Glutamatergic neuron (in vitro differentiated cells): ENCODE results near the gene CBY1. TPM values are rescaled to one million over a fixed set of nuclear protein-coding genes. Genes with fewer than 3 reads are reported as not detected.
"Not testable (repeated sequence)": the region's sequence is repeated elsewhere in the genome, so short reads cannot be mapped to it uniquely, and the experiment has no call there.

Source experiments
- DNase-seq: peaks from one replicate; pipeline ENCODE4 v3.0.0; 2022
- H3K27ac Mint-ChIP-seq: one replicate; pipeline ENCODE4 v1.8.0; 2020; ENCODE audit warnings: mild to moderate bottlenecking, mixed read lengths, inconsistent platforms; ENCODE audit not compliant: unreplicated experiment
- H3K27me3 Mint-ChIP-seq: one replicate; pipeline ENCODE4 v1.8.0; 2020; ENCODE audit warnings: mild to moderate bottlenecking, moderate library complexity, mixed read lengths, inconsistent platforms; ENCODE audit not compliant: unreplicated experiment
- H3K36me3 Mint-ChIP-seq: one replicate; pipeline ENCODE4 v1.8.0; 2020; ENCODE audit warnings: mild to moderate bottlenecking, mixed read lengths, inconsistent platforms; ENCODE audit not compliant: unreplicated experiment
- H3K4me1 Mint-ChIP-seq: one replicate; pipeline ENCODE4 v1.8.0; 2020; ENCODE audit warnings: mild to moderate bottlenecking, low read depth, mixed read lengths, inconsistent platforms; ENCODE audit not compliant: unreplicated experiment
- H3K4me3 Mint-ChIP-seq: one replicate; pipeline ENCODE4 v1.8.0; 2020; ENCODE audit warnings: mild to moderate bottlenecking, mixed read lengths, inconsistent platforms; ENCODE audit not compliant: unreplicated experiment
- H3K9me3 Mint-ChIP-seq: one replicate; pipeline ENCODE4 v1.8.0; 2020; ENCODE audit warnings: mild to moderate bottlenecking, moderate library complexity, mixed read lengths, inconsistent platforms; ENCODE audit not compliant: unreplicated experiment
- total RNA-seq: library from RNA; stranded (reverse); fragmentation: NEBNext Ultra II Directional; extraction: Animal tissue kit (Norgen Biotek cat#: 25700); gene quantifications from one replicate; pipeline ENCODE4 v1.2.1, GENCODE V29; 2021; ENCODE audit not compliant: unreplicated experiment
- TF ChIP-seq, protein P1 (sequence below): fragments of 200-600 bp; sonication (generic); IDR thresholded peaks from one replicate; pipeline ENCODE4 v1.5.0; 2021; ENCODE audit not compliant: partially characterized antibody, unreplicated experiment

CBY1 gene
- total RNA-seq, 1 donor from 2014 or later: 34.9 TPM

DNA sequence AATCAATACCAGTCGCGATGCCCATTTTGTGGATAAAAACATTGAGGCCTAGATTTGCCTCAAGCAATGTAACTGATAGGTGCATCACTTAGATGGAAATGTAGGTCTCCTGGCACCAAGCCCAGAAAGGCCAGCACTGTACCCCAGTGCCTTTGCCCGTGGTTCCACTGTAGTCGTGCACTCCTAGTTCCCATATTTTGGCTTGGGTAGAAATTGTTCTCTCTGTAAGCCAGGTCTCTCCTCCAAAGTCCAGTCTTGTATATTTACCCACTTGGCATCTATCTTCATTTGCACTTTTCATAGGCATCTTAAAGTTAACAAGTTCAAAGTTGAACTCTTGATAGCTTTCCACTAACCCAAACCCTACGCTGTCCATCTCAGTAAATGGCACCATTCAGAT lies 44.9 kb upstream of the CBY1 start:
- Mint-ChIP-seq H3K27me3 (peaks cover 2% of the 10 kb centered on the region), H3K9me3 (no peaks in the 10 kb centered on the region), H3K4me3 (no peak overlapping the region)

DNA sequence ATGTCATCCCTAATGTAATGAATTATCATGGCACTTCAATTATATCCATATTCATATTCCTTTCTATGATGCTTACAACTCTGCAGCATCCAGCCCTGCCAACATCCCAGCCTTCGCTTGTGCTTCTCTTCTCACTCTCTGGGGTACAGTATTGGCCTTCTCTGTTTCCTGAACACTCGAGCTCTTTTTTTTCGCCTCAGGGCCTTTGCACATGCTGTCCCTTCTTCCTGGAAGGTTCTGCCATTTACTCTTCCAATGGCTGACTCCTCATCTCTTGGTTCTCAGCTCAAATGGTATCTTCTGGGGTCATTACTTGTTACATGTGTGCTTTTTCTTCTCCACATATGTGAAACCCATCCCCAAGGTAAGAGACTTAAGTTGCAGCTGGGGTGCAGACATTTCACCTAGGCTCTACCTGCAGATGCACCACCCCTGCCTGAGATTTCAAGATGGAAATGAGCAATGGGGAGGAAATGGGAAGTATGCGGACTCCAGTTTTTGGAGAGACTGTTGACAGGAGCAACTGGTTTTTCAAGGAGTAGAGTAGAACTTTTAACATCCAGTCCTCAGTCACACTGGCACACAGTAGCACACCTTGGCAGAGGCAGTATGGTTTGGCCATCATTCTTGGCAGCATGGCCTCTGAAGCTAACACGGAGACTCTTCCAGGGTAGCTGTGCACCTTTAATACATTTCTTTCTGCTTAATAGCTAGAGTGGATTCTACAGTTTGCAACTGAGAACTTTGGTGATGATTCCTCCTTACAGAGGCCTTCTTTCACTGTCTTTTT lies 44.0 kb upstream of the CBY1 start:
- Mint-ChIP-seq H3K27ac (no peak overlapping the region), H3K4me1 (peaks cover 13% of the 10 kb centered on the region), H3K36me3 (peaks cover 10% of the 10 kb centered on the region), H3K4me3 (no peak overlapping the region), H3K9me3 (no peaks in the 10 kb centered on the region), H3K27me3 (peaks cover 2% of the 10 kb centered on the region)
- DNase-seq: no peak
- TF ChIP-seq, protein P1, sequence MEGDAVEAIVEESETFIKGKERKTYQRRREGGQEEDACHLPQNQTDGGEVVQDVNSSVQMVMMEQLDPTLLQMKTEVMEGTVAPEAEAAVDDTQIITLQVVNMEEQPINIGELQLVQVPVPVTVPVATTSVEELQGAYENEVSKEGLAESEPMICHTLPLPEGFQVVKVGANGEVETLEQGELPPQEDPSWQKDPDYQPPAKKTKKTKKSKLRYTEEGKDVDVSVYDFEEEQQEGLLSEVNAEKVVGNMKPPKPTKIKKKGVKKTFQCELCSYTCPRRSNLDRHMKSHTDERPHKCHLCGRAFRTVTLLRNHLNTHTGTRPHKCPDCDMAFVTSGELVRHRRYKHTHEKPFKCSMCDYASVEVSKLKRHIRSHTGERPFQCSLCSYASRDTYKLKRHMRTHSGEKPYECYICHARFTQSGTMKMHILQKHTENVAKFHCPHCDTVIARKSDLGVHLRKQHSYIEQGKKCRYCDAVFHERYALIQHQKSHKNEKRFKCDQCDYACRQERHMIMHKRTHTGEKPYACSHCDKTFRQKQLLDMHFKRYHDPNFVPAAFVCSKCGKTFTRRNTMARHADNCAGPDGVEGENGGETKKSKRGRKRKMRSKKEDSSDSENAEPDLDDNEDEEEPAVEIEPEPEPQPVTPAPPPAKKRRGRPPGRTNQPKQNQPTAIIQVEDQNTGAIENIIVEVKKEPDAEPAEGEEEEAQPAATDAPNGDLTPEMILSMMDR: no peak

More for the DNA sequence above, 44.9 kb upstream of the CBY1 start:
- Mint-ChIP-seq H3K4me1 (peaks cover 11% of the 10 kb centered on the region), H3K27ac (no peak overlapping the region), H3K36me3 (peaks cover 10% of the 10 kb centered on the region)
- TF ChIP-seq, protein P1: no peak
- DNase-seq: no peak

DNA sequence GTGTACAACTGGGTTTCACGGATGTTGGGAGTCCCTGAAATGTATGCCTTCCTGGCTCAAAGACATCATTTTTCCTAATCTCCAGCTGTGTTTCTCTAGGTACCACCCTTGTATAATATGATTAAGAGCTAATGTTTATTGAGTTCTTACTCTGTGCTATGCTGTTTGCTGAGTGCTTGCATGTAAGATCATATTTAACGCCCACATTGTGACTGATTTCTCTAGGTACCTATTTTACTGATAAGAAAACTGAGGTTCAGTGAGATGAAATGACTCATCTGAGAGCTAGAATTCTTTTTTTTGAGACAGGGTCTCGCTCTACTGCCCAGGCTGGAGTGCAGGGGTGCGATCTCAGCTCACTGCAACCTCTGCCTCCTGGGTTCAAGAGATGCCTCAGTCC lies 42.9 kb upstream of the CBY1 start:
- TF ChIP-seq, protein P1: no peak
- Mint-ChIP-seq H3K4me1 (peaks cover 13% of the 10 kb centered on the region), H3K27ac (no peak overlapping the region), H3K27me3 (peaks cover 2% of the 10 kb centered on the region), H3K4me3 (no peak overlapping the region), H3K36me3 (peaks cover 17% of the 10 kb centered on the region), H3K9me3 (peaks cover 2% of the 10 kb centered on the region)
- no peak for DNase-seq

DNA sequence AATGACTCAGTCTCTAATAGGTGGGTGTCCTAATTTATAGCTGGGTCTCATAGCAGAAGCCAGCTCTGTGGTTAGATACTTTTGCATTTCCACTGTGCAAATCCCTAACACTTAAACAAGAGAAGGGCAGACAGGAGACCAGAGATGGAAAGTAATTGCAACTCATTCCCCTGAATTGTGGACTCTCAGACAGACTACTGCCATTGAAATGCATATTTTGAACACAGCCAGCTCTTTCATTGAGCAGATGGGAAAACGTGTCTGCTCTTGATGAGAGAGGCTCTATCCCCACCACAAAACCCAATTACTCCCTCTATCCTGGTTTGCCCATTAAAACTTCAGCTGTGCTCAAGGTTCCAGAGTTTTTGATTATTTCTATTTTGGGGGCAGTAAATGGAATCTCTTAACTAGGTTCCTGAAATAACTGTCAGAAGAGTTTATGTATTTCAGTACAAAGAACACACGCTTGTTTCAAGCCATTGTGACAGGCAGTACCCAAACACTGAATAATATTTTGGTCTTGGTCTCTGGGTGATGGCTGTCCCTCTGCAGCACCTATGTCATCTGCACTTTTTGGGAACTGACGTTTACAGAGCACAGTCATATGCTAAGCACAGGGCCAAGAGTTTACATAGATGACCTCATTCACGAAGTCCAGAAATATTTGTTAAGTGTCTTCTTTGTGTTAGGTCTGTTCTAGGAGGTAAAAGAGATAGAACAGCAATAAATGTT lies 41.9 kb upstream of the CBY1 start:
- H3K27ac Mint-ChIP-seq: no peak overlapping the region
- peaks cover 2% of the 10 kb centered on the region for H3K27me3 Mint-ChIP-seq
- H3K4me1 Mint-ChIP-seq: peaks cover 10% of the 10 kb centered on the region
- peaks cover 4% of the 10 kb centered on the region for H3K9me3 Mint-ChIP-seq
- H3K36me3 Mint-ChIP-seq: peaks cover 25% of the 10 kb centered on the region
- DNase-seq: no peak
- H3K4me3 Mint-ChIP-seq: no peak overlapping the region
- TF ChIP-seq, protein P1: no peak

DNA sequence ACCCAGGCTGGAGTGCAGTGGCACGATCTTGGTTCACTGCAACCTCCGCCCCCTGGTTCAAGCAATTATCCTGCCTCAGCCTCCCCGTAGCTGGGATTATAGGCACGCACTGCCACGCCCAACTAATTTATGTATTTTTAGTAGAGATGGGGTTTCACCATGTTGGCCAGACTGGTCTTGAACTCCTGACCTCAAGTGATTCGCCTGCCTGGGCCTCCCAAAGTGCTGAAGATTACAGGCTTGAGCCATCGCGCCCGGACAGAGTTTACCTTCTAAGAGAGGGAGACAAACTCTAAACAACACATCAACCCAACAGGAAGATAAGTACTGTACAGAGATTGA lies 41.4 kb upstream of the CBY1 start:
- H3K4me1 Mint-ChIP-seq, H3K27me3 Mint-ChIP-seq: not testable (repeated sequence)
- peaks cover 28% of the 10 kb centered on the region for H3K36me3 Mint-ChIP-seq

More for the DNA sequence above, 41.4 kb upstream of the CBY1 start:
- H3K9me3 Mint-ChIP-seq, DNase-seq, H3K27ac Mint-ChIP-seq, H3K4me3 Mint-ChIP-seq: not testable (repeated sequence)
